Stimulated activated CD8-positive, alpha-beta memory T cell treated with anti-CD3 and anti-CD28 coated beads, Interleukin-2, amount 100 ng/mL, for 48 hours (primary cell): ENCODE data around the gene THBS2.
"Not testable (repeated sequence)": the region's sequence is repeated elsewhere in the genome, so short reads cannot be mapped to it uniquely, and the experiment has no call there.

Source experiments
- DNase-seq, 2 donors: peaks; one replicate each; pipeline ENCODE4 v3.0.0-alpha.2; 2020; ENCODE audit warnings: low read depth in 2 of 2

The THBS2 gene

DNA sequence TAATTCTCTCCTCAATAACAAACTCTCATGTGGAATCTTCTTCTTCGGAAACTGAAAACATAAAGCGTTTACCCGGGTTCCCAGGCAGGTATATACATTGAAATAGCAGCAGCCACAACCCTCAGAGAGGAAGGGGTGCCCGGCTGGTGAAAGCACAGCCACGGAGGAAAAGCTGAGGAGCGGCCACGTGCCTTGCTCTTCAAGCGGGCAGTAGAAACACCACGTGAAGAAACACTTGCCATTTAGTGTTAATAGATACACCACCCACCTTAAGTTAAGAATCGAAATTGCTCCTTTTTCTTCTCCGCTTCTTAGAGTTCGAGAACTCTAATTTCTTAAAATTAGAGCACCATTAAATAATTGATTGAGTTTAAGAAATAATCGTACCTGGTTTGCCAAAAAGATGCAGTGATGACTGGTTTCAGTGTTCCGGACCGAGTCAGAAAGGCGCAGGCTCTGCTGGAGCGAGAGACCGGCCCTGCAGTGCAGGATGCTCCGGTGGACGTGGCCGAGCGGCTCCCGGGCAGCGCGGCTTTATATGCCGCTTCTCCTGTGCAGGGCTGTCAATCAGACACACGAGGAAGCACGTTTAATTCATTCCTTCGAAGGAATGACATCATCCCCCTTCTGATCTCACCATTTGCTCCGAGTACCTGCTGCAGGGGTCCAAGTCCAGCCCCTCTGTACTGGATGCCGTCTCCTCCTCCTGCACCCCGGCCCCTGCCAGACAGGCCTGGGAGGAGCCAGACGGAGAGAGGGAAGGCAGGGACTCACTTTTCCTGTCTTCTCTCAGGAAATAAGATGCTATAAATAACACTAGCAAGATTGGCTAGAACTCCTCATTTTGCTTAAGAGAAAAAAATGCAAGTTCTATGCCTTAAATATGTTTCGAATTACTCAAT, at the start of gene THBS2:
THBS2 (minus strand) TSS at position 510 of the 902 bp plus-strand sequence. CDS start 3,062 bp downstream, outside the sequence.
- no peak for DNase-seq

- DNase-seq: no peak
Observed at GRCh38 chr6:169302716-169303115, 49.1 kb upstream of the THBS2 start.

- DNase-seq: no peak
Observed at GRCh38 chr6:169302255-169302654, 48.6 kb upstream of the THBS2 start.

DNA sequence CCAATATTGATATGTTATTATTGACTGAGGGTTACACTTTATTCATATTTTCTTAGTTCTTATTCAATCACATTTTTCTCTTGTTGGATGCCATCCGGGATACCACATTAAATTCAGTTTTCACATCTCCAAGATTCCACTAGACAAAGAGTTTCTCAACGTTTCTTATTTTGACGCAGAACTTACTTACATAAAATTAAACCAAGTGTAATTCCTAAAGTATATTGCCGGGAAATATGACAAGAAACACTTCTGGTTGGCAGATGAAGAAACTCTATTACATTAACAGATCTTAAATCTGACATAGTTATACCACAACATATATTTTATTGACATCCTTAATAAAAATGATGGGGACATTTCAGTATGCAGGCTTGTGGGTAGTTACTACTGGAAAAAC, 47.3 kb upstream of the THBS2 start:
- no peak for DNase-seq

- not testable (repeated sequence) for DNase-seq
Observed at GRCh38 chr6:169298626-169299025, 45.0 kb upstream of the THBS2 start.

- DNase-seq: no peak
Observed at GRCh38 chr6:169296622-169297021, 43.0 kb upstream of the THBS2 start.

DNA sequence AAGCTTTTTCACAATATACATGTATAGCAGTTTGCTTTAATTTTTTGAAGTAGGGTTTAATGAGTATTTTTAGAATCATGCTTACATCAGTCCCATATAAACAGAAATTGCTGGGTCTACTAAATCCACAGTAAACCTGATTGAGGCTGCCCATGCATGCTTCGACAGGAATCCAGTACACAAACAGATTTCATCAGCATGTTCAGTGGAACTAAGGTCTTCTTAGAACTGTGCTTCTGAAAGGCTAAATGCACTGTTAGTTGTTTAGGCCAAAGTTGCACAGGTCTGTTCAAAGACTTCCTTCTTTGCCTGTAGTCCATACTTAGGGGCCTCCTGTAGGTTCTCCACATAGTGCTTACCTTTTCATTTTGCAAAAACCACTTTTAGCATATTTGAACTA, 42.5 kb upstream of the THBS2 start:
- no peak for DNase-seq

DNA sequence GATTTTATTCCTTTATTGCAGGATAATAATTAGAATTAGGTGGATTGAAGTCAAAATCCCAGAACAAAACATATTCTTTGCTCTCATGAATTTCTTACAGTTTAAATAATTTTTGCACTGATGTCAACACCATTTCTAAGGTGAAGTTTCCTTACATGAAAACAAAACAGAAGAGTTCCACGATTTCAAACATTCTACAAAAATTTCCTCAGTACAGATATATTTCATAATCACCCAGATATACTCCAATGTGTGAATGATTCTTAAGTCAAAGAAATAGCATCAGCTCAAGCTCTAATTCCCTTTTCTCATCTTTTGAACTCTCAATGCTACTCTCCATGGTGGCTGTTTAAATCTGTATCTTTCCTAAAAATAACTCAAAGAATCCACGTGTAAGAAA, 39.5 kb upstream of the THBS2 start:
- DNase-seq: no peak

DNA sequence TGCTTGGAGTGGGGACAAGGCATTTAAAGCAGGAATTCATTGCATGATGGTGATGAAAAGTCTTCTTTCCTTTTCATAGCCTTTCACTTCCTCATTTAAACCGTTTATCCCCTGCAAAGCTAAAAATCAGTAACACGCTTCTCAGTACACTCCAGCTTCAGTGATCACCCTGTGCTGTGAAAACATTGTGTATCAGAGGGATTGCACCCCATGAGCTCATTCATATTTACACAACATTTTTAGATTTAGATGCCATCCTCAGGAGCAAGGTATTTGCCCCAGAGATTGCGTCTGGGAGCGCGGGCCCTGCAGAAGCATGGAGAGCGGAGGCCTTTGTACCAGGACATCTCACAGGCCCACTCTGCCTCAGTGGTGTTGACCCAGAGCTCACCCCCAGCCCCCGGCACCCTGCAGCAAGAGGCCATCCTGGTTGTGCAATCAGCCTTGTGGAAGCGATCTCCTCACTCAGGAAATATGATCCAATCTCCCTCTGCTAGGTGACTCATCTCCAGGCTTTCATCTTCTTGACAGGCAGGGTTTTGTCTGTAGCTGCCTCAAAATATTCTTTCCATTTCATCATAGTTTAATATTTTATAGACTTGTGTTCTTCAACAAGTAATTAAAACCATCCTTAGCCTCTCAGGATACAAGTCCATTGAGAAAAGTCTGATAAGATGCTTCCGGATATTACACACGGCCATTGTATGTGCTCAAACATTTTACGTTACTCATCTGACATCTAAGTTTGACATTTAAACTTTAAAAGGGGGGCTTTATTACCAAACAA, 38.9 kb upstream of the THBS2 start:
- no peak for DNase-seq

GRCh38 chr6:169291646-169292337, 38.1 kb upstream of the THBS2 start:
- no peak for DNase-seq

DNA sequence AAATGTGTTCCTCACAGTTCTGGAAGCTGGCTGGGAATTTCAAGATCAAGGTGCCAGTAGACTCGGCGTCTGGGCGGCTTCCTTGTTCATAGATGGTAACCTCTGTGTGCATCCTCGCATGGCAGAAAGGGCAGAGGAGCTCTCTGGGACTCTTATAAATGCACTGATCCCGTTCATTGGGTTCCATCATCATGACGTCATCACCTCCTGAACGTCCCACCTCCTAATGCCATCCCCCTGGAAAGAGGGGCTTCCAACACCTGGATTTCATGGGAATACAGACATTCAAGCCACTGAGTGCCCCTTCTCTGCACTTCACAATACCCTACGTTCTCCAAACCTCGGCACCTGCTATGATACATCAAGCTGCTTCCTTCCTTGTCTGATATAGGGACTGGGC, 37.5 kb upstream of the THBS2 start:
- DNase-seq: no peak

DNA sequence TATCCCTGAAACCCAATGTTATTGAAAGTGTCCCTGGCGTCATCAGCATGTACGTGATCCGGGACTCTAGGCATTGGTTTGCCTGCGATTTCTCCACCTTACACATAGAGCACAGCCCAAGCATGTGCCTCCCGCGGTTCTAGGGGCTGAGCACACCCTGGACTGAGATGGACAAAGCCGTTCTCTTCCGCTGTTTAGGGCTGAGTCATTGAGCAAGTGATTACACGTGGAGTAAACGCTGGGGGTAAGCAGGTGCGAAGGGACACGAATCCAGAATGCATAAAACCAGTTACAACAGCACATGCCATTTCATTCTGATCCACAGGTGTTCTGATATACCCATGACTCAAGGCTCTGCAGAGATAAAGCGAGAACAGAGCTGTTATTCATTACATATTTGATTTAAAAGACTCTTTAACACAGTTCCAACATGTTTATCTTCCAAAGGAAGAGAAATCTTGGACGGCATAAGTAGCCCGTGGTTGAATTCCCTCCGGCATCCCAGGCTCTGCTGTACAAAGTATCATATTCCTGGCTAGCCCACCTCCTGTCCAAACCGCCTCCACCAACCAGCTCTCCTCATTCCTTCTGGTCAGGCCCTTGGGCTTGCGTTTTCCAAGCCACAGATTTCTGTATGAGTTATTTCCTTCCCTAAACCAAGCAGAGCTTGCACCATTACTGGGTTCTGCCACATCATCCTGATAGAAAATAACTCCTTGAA, 36.1 kb upstream of the THBS2 start:
- DNase-seq: no peak

GRCh38 chr6:169289257-169289618, 35.6 kb upstream of the THBS2 start:
- no peak for DNase-seq

DNA sequence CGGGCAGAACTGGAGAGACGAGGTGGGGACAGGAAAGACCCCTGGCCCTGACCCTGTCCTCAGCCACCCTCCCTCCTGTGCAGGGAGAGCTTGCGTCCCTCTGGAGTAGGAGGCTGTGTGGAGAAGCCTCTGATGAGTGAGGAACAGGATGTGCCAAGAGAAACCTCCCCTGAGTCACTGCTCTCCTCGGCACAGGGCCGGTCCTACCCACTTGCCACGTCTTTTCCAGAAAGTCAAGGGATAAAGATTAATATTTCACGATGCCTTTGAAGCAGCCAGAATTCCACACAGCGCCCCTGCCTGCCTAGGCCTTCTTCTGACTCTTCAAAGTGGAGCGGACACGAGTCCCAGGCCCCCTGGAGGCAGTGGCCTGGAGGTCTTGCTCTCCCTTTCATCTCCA, 34.9 kb upstream of the THBS2 start:
- DNase-seq: no peak

DNA sequence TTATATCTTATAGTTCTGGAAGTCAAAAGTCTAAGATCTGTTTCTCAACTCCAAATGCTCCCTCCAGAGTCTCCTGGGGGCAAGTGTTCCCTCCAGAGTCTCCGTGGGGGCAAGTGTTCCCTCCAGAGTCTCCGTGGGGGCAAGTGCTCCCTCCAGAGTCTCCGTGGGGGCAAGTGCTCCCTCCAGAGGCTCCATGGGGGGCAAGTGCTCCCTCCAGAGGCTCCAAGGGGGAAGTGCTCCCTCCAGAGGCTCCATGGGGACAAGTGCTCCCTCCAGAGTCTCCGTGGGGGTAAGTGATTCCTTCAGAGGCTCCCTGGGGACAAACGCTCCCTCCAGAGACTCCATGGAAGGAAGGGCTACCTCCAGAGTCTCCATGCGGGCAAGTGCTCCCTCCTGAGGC, 34.0 kb upstream of the THBS2 start:
- DNase-seq: no peak

- DNase-seq: no peak
Observed at GRCh38 chr6:169286961-169287360, 33.3 kb upstream of the THBS2 start.

GRCh38 chr6:169285165-169285564, 31.5 kb upstream of the THBS2 start:
- no peak for DNase-seq

DNA sequence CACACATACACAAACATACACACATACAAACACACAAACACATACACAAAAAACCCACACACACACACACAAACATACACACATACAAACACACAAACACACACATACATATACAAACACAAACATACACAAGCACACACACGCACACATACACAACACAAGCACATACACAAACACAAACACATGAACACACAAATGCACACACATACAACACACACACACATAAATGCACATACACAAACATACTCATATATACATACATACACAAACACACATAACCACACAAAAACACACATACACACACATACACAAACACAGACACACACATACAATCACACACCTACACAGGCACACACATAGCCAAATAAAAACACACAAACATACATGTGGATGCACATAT, 30.3 kb upstream of the THBS2 start:
- DNase-seq: no peak

- no peak for DNase-seq
Observed at GRCh38 chr6:169282043-169282442, 28.4 kb upstream of the THBS2 start.

DNA sequence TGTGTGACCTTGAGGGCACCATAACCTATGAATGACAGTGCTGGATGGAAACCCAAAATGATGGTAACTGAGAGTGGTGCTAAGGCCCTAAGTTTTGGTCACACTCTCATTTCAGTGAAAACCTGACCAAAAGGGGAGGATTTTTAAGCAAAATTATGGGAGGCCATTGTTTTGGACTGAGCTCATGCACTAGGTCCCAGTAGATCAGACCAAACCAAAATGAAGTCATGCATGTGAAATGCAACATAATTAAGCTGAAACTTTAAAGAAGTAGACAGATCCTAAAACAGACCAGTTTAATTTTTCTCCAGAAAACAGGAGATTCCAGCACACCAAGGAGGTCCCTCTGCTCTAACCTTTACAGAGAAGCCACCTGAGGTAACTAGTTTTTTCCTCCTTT, 24.0 kb upstream of the THBS2 start:
- no peak for DNase-seq

- DNase-seq: no peak
Observed at GRCh38 chr6:169274781-169275180, 21.1 kb upstream of the THBS2 start.

- DNase-seq: no peak
Observed at GRCh38 chr6:169273511-169273910, 19.9 kb upstream of the THBS2 start.
